SJSA1 (cell line): ENCODE results near the gene OSBPL5. TPM values are rescaled to one million over a fixed set of nuclear protein-coding genes. Genes with fewer than 3 reads are reported as not detected.

Experiments
- DNase-seq, 2 experiments: peaks; one replicate each; pipeline ENCODE4 v3.0.0-alpha.2; 2015 to 2020; ENCODE audit warnings: low spot score in 2 of 2, low read depth in 1 of 2
- H3K27ac ChIP-seq: fragments of 250-450 bp; sonication (Bioruptor Pico); 2 replicates; pipeline ENCODE4 v1.5.1; 2020; ENCODE audit warnings: mild to moderate bottlenecking, moderate library complexity
- H3K27me3 ChIP-seq: fragments of 250-450 bp; sonication (Bioruptor Pico); replicated peaks from 2 replicates; pipeline ENCODE4 v1.5.1; 2020; ENCODE audit warnings: mild to moderate bottlenecking, moderate library complexity
- H3K36me3 ChIP-seq: fragments of 250-450 bp; sonication (Bioruptor Pico); 2 replicates; pipeline ENCODE4 v1.5.1; 2020; ENCODE audit warnings: mild to moderate bottlenecking
- H3K4me1 ChIP-seq: fragments of 250-450 bp; sonication (Bioruptor Pico); replicated peaks from 2 replicates; pipeline ENCODE4 v1.6.1; 2021; ENCODE audit warnings: mild to moderate bottlenecking
- H3K4me3 ChIP-seq: fragments of 250-450 bp; sonication (Bioruptor Pico); 2 replicates; pipeline ENCODE4 v1.5.1; 2020; ENCODE audit warnings: mild to moderate bottlenecking
- H3K9me3 ChIP-seq: fragments of 250-450 bp; sonication (Bioruptor Pico); replicated peaks from 2 replicates; pipeline ENCODE4 v1.5.1; 2020; ENCODE audit warnings: mild to moderate bottlenecking
- total RNA-seq: library from RNA; depleted of rRNA; stranded (reverse); fragments of >200 nt; shearing (Covaris generic); gene quantifications from 2 replicates; pipeline ENCODE4 v1.2.3, GENCODE V29; 2014

Gene OSBPL5
- total RNA-seq, 1 experiment from 2014 or later: 45.3 TPM

GRCh38 chr11:3149852-3150188 is 15.3 kb downstream of the OSBPL5 start:
- H3K27me3 ChIP-seq: no peaks in the 10 kb centered on the region
- H3K4me1 ChIP-seq: peaks cover 50% of the 10 kb centered on the region
- no peak overlapping the region for H3K4me3 ChIP-seq
- H3K9me3 ChIP-seq: no peaks in the 10 kb centered on the region
- peaks cover 35% of the 10 kb centered on the region for H3K36me3 ChIP-seq
- no peak overlapping the region for H3K27ac ChIP-seq
- DNase-seq: no peak

- H3K4me1 ChIP-seq: peaks cover 46% of the 10 kb centered on the region
- no peaks in the 10 kb centered on the region for H3K9me3 ChIP-seq
- DNase-seq: no peak
- peaks cover 40% of the 10 kb centered on the region for H3K36me3 ChIP-seq
- H3K27ac ChIP-seq: no peak overlapping the region
- no peaks in the 10 kb centered on the region for H3K27me3 ChIP-seq
- H3K4me3 ChIP-seq: no peak overlapping the region
These were observed 15.9 kb downstream of the OSBPL5 start for GRCh38 chr11:3148990-3149851.

- peaks cover 40% of the 10 kb centered on the region for H3K36me3 ChIP-seq
- no peak overlapping the region for H3K4me3 ChIP-seq
- H3K9me3 ChIP-seq: no peaks in the 10 kb centered on the region
- H3K27ac ChIP-seq: no peak overlapping the region
- no peak for DNase-seq
- H3K4me1 ChIP-seq: peaks cover 38% of the 10 kb centered on the region
- H3K27me3 ChIP-seq: no peaks in the 10 kb centered on the region
These were observed 16.7 kb downstream of the OSBPL5 start for GRCh38 chr11:3148255-3148989.

- Histone ChIP-seq H3K9me3 (no peaks in the 10 kb centered on the region), H3K36me3 (peaks cover 39% of the 10 kb centered on the region), H3K27ac (peak overlapping the region; percentile 37), H3K4me1 (peaks cover 30% of the 10 kb centered on the region), H3K4me3 (no peak overlapping the region), H3K27me3 (no peaks in the 10 kb centered on the region)
- DNase-seq: no peak
These were observed 17.5 kb downstream of the OSBPL5 start for GRCh38 chr11:3147626-3148025.

DNA sequence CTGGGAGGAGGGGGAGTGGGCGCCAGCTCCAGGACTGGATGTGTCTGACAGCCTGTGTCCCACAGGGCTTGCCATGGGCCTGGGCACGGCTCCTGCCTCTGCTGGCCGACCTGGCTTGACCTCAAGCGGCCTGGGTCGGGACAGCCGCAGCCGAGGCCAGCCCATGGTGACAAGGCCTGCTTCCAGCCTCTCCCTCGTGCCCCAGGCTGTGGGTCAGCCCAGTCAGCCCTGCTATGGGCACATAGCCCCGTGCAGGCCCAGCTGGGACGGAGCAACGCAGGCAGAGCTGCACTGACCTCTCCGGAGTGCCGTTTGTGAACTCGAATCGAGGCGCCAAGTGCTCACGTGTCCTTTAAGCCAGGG is 17.9 kb downstream of the OSBPL5 start:
- Histone ChIP-seq H3K4me3 (no peak overlapping the region), H3K27ac (peak overlapping the region; percentile 37), H3K4me1 (peaks cover 26% of the 10 kb centered on the region), H3K27me3 (no peaks in the 10 kb centered on the region), H3K36me3 (peaks cover 35% of the 10 kb centered on the region), H3K9me3 (no peaks in the 10 kb centered on the region)
- DNase-seq: no peak

DNA sequence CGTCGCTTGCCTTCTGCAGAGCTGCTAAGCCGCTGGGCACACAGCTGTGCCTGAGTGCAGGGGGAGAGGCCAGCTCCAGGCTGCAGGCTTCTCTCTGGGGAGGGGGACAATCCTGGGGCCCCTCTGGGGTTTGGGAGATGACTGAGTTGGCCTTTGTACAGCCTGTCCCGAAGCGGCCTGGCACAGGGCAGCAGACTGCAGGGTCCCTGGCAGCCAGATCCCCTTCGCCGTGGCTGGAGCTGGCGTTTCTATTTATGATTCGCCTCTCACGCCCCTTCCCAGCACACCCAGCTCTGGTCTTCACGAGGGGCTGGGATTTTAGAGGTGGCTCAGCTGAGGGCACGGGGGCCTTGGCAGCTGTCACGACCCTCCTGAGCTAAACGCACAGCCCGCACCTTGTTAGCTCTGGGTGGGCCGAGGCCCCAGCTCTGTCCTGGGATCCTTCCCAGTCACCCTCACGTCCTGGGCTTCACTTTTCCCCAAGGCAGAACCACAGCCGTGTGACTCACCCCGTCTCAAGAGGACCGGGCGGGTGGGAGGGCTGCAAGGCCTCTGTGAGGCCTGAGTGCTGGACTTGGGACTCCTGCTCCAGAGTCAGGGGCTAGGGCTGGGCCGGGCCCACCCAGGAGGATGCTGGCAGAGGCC is 18.4 kb downstream of the OSBPL5 start:
- peak; percentile 88 to 92 for DNase-seq
- H3K4me1 ChIP-seq: peaks cover 26% of the 10 kb centered on the region
- H3K27me3 ChIP-seq: no peaks in the 10 kb centered on the region
- H3K36me3 ChIP-seq: peaks cover 30% of the 10 kb centered on the region
- peak overlapping the region; percentile 49 for H3K27ac ChIP-seq
- H3K4me3 ChIP-seq: no peak overlapping the region
- no peaks in the 10 kb centered on the region for H3K9me3 ChIP-seq

- no peaks in the 10 kb centered on the region for H3K27me3 ChIP-seq
These were observed 19.9 kb downstream of the OSBPL5 start for GRCh38 chr11:3145206-3145520.

GRCh38 chr11:3144296-3145205 is 20.6 kb downstream of the OSBPL5 start:
- Histone ChIP-seq H3K27me3 (no peaks in the 10 kb centered on the region), H3K27ac (no peak overlapping the region), H3K9me3 (no peaks in the 10 kb centered on the region), H3K36me3 (peaks cover 21% of the 10 kb centered on the region), H3K4me1 (peaks cover 26% of the 10 kb centered on the region), H3K4me3 (no peak overlapping the region)
- DNase-seq: no peak

More at GRCh38 chr11:3145206-3145520, 19.9 kb downstream of the OSBPL5 start:
- Histone ChIP-seq H3K4me3 (no peak overlapping the region), H3K4me1 (peaks cover 26% of the 10 kb centered on the region), H3K27ac (no peak overlapping the region), H3K36me3 (peaks cover 21% of the 10 kb centered on the region), H3K9me3 (no peaks in the 10 kb centered on the region)
- DNase-seq: no peak

DNA sequence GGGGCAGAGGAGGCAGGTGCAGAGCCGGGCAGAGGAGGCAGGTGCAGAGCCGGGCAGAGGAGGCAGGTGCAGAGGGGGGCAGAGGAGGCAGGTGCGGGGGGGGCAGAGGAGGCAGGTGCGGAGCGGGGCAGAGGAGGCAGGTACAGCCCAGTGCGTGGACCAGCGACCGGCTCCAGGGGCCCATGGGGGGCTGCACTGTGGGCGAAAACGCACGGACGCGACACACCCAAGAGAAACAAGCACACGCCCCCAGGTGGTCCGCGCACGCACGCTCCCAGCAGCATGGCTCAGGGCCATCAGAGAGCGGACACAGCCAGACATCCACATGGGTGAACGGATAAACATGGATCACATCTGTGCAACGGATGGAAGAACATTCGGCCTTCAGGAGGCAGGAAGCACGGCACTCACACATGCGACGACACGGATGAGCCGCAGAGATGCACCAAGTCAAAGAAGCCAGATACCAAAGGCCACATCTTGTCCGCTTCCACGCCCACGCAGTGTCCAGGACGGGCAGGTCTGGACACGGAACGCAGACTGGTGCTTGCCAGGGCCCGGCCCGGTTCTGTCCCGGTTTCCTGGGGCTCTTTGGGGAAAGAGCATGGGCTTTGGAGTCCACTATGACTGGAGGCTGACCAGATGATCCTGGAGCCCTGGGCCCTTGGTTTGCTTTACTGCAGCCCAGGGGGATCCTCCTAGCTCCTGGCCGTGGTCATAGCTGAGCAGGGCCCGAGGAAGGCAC is 21.8 kb downstream of the OSBPL5 start:
- DNase-seq: no peak
- H3K4me1 ChIP-seq: peaks cover 24% of the 10 kb centered on the region
- H3K9me3 ChIP-seq: no peaks in the 10 kb centered on the region
- no peak overlapping the region for H3K27ac ChIP-seq
- H3K27me3 ChIP-seq: no peaks in the 10 kb centered on the region
- peaks cover 21% of the 10 kb centered on the region for H3K36me3 ChIP-seq
- H3K4me3 ChIP-seq: no peak overlapping the region

GRCh38 chr11:3140291-3140603 is 24.9 kb downstream of the OSBPL5 start:
- Histone ChIP-seq H3K9me3 (no peaks in the 10 kb centered on the region), H3K27me3 (no peaks in the 10 kb centered on the region), H3K4me3 (no peak overlapping the region), H3K36me3 (peaks cover 20% of the 10 kb centered on the region), H3K4me1 (peaks cover 7% of the 10 kb centered on the region; the same call in 1 of the 2 replicates), H3K27ac (no peak overlapping the region)
- no peak for DNase-seq

DNA sequence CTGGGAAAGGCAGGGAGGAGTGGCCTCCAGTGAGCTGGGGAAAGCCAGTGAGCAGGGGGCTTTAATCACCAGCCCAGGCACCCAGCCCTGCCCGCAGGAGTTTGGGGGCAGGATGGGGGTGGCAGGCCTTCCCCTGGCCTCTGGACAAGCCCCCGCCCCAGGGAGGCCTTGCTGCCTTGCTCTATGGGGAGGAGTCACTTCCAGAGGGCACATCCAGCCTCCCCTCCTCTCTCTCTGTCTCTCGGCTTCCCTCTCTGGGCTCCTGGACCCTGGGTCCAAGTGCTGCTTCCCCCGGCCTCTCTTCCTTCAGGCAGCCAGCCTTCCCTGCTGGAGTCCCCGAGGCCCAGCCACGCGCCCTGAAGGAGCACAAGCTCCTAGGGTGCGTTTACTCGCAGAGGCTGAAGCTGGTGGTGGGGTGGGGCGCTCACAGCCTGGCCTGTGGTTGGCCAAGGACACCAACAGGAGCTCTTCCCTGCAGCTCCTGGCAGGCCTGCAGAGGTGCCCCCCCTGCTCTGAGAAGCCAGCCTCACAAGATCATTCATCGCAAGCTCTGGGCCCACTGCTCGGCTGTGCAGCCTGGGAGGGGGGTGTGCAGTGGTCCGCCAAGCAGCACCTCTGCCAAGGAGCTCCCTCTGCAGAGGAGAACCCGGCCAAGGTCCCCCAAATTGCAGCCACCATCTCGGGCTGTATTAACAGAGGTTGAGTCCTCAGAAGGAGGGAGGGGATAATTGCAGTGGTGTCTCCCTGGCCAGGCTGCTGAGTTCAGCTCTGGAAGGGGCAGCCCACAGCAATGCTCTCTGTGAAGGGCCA is 25.4 kb downstream of the OSBPL5 start:
- Histone ChIP-seq H3K4me1 (peaks cover 7% of the 10 kb centered on the region; the same call in 1 of the 2 replicates), H3K36me3 (peaks cover 18% of the 10 kb centered on the region), H3K9me3 (no peaks in the 10 kb centered on the region), H3K4me3 (no peak overlapping the region), H3K27me3 (no peaks in the 10 kb centered on the region), H3K27ac (no peak overlapping the region)
- no peak for DNase-seq

DNA sequence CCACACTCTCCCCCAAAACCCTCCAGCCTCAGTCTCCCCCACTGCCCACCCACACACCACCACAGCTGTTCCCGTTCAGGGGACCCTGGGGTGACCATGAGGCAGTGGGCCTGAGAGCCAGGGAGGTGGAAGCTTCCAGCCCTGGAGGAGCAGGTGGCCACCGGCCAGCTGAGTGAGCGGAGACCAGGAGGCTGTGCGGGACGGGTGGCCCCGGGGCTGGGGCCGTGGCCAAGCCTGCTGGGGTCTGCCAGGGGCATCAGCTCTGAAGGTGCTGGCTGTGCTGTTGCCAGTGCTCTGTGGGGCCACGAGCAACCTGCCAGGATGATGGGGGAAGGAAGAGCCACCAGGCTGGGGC is 26.0 kb downstream of the OSBPL5 start:
- peaks cover 14% of the 10 kb centered on the region for H3K36me3 ChIP-seq
- no peaks in the 10 kb centered on the region for H3K9me3 ChIP-seq
- H3K4me1 ChIP-seq: peaks cover 7% of the 10 kb centered on the region; the same call in 1 of the 2 replicates

More for the DNA sequence above, 26.0 kb downstream of the OSBPL5 start:
- Histone ChIP-seq H3K4me3 (no peak overlapping the region), H3K27ac (no peak overlapping the region), H3K27me3 (no peaks in the 10 kb centered on the region)
- no peak for DNase-seq
